HEK293 (cell line): Measurements from ENCODE around the gene PPP1R10.
A peak's percentile ranks its signal among the peaks of the same experiment; 100 is the strongest.

ENCODE experiments used
- BCL11A ChIP-seq: fragments of 450-650 bp; formaldehyde crosslinking; IDR thresholded peaks from 2 replicates; pipeline ENCODE4 v1.5.1; 2016; ENCODE audit warnings: low read depth, missing biosample characterization, missing genetic modification characterization
- GLI2 ChIP-seq: fragments of 450-650 bp; formaldehyde crosslinking; IDR thresholded peaks from 2 replicates; pipeline ENCODE4; 2017; ENCODE audit warnings: missing biosample characterization, missing genetic modification characterization, low read depth, borderline replicate concordance
- GLIS1 ChIP-seq: fragments of 450-650 bp; formaldehyde crosslinking; IDR thresholded peaks from 2 replicates; pipeline ENCODE4 v1.5.1; 2016; ENCODE audit warnings: missing biosample characterization, missing genetic modification characterization
- HOXC10 ChIP-seq: sonication (generic); formaldehyde crosslinking; IDR thresholded peaks from 2 replicates; pipeline ENCODE4 v1.8.1; 2023; ENCODE audit warnings: mild to moderate bottlenecking, missing genetic modification reagents
- KLF10 ChIP-seq: fragments of 450-650 bp; IDR thresholded peaks from 2 replicates; pipeline ENCODE4 v1.5.1; 2018; ENCODE audit warnings: missing biosample characterization, mild to moderate bottlenecking, missing genetic modification characterization
- OSR2 ChIP-seq: fragments of 450-650 bp; formaldehyde crosslinking; IDR thresholded peaks from 2 replicates; pipeline ENCODE4 v1.5.1; 2016; ENCODE audit warnings: missing biosample characterization, missing genetic modification characterization
- SP7 ChIP-seq: fragments of 450-650 bp; formaldehyde crosslinking; IDR thresholded peaks from 2 replicates; pipeline ENCODE4 v1.5.1; 2016; ENCODE audit warnings: missing biosample characterization, missing genetic modification characterization
- ZBTB1 ChIP-seq: fragments of 450-650 bp; formaldehyde crosslinking; IDR thresholded peaks from 2 replicates; pipeline ENCODE4 v1.5.1; 2016; ENCODE audit warnings: missing biosample characterization, missing genetic modification characterization
- ZBTB20 ChIP-seq: fragments of 450-650 bp; formaldehyde crosslinking; IDR thresholded peaks from 2 replicates; pipeline ENCODE4 v1.5.1; 2016; ENCODE audit warnings: missing biosample characterization, missing genetic modification characterization
- ZNF146 ChIP-seq: fragments of 450-650 bp; formaldehyde crosslinking; IDR thresholded peaks from 2 replicates; pipeline ENCODE4 v1.5.1; 2016; ENCODE audit warnings: missing biosample characterization, missing genetic modification characterization
- ZNF2 ChIP-seq: fragments of 450-650 bp; formaldehyde crosslinking; IDR thresholded peaks from 2 replicates; pipeline ENCODE4 v1.5.1; 2016; ENCODE audit warnings: missing biosample characterization, missing genetic modification characterization
- ZNF214 ChIP-seq: fragments of 450-650 bp; formaldehyde crosslinking; IDR thresholded peaks from 2 replicates; pipeline ENCODE4 v1.5.1; 2017; ENCODE audit warnings: missing biosample characterization, mild to moderate bottlenecking, missing genetic modification characterization, borderline replicate concordance
- ZNF335 ChIP-seq: fragments of 450-650 bp; formaldehyde crosslinking; conservative IDR thresholded peaks from 2 replicates; pipeline ENCODE4 v1.5.1; 2016; ENCODE audit warnings: missing biosample characterization, missing genetic modification characterization
- ZNF366 ChIP-seq: fragments of 450-650 bp; formaldehyde crosslinking; conservative IDR thresholded peaks from 2 replicates; pipeline ENCODE4 v1.5.1; 2016; ENCODE audit warnings: missing biosample characterization, missing genetic modification characterization
- ZNF394 ChIP-seq: fragments of 450-650 bp; formaldehyde crosslinking; IDR thresholded peaks from 2 replicates; pipeline ENCODE4 v1.5.1; 2016; ENCODE audit warnings: missing biosample characterization, missing genetic modification characterization, mild to moderate bottlenecking, moderate library complexity, borderline replicate concordance
- ZNF423 ChIP-seq: fragments of 450-650 bp; formaldehyde crosslinking; IDR thresholded peaks from 2 replicates; pipeline ENCODE4 v1.5.1; 2016; ENCODE audit warnings: missing biosample characterization, missing genetic modification characterization
- ZNF501 ChIP-seq: fragments of 450-650 bp; formaldehyde crosslinking; IDR thresholded peaks from 2 replicates; pipeline ENCODE4 v1.5.1; 2016; ENCODE audit warnings: missing biosample characterization, missing genetic modification characterization
- ZNF621 ChIP-seq: fragments of 450-650 bp; formaldehyde crosslinking; IDR thresholded peaks from 2 replicates; pipeline ENCODE4 v1.5.1; 2017; ENCODE audit warnings: missing biosample characterization, missing genetic modification characterization
- TF ChIP-seq, protein P1 (sequence below): sonication (generic); formaldehyde crosslinking; IDR thresholded peaks from 2 replicates; pipeline ENCODE4 v1.8.1; 2022; ENCODE audit warnings: mild to moderate bottlenecking, moderate library complexity, missing genetic modification reagents
- TF ChIP-seq, protein P2 (sequence below): fragments of 450-650 bp; formaldehyde crosslinking; IDR thresholded peaks from 2 replicates; pipeline ENCODE4 v1.5.1; 2016; ENCODE audit warnings: missing biosample characterization, missing genetic modification characterization
- TF ChIP-seq, protein P3 (sequence below): fragments of 450-650 bp; formaldehyde crosslinking; IDR thresholded peaks from 2 replicates; pipeline ENCODE4 v1.5.0; 2017; ENCODE audit warnings: missing biosample characterization, missing genetic modification characterization, borderline replicate concordance
- TF ChIP-seq, protein P4 (sequence below): fragments of 450-650 bp; formaldehyde crosslinking; IDR thresholded peaks from 2 replicates; pipeline ENCODE4 v1.5.1; 2016; ENCODE audit warnings: missing biosample characterization, missing genetic modification characterization
- TF ChIP-seq, protein P5 (sequence below): fragments of 450-650 bp; formaldehyde crosslinking; IDR thresholded peaks from 2 replicates; pipeline ENCODE4 v1.5.1; 2016; ENCODE audit warnings: missing biosample characterization, missing genetic modification characterization
- TF ChIP-seq, protein P6 (sequence below): fragments of 450-650 bp; formaldehyde crosslinking; IDR thresholded peaks from 2 replicates; pipeline ENCODE4 v1.5.1; 2016; ENCODE audit warnings: missing biosample characterization, missing genetic modification characterization
- TF ChIP-seq, protein P7 (sequence below): fragments of 450-650 bp; formaldehyde crosslinking; conservative IDR thresholded peaks from 2 replicates; pipeline ENCODE4 v1.5.1; 2016; ENCODE audit warnings: low read depth, missing biosample characterization, missing genetic modification characterization

Gene PPP1R10

DNA sequence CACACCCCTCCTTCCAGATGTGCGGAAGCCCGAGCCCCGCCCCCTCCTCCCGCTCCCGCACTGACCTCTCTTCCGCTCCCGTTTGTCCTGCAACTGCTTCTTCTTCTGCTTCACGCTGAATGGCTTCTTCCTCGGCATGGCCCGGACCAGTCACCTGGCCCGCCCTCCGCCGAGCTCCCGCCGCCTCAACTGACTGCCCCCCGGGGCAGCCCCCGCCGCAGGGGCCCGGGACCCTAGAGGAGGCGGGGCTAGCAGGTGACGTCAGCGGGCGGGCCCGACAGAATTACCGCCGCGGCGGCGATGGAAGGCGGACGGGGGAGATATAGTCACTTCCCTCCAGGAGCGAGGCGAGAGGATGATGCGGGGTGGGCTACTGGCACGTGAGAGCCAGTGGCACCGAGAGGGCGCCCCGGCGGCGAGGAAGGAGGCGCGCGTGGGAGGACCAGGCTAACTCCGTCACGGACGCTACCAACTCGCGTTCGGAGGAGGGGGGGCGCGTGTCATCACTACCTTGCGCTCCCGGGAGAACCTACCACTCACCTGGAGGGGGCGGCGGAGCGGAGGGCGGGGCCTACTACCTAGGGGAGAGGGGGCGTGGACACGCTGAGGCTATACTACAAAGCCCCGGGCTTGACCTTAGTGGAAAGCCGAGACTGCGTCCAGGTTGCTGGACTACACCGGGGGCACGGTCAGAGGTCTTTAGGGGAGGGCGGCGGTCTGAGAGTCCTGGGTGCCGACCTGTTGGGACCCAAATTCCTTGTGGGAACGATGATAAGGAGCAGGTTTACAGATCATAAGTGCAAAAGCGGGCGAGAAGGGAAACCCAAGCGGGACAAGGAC, 60.8 kb downstream of the PPP1R10 start, which contains the start of gene GNL1 (continued):
- TF ChIP-seq, protein P1, sequence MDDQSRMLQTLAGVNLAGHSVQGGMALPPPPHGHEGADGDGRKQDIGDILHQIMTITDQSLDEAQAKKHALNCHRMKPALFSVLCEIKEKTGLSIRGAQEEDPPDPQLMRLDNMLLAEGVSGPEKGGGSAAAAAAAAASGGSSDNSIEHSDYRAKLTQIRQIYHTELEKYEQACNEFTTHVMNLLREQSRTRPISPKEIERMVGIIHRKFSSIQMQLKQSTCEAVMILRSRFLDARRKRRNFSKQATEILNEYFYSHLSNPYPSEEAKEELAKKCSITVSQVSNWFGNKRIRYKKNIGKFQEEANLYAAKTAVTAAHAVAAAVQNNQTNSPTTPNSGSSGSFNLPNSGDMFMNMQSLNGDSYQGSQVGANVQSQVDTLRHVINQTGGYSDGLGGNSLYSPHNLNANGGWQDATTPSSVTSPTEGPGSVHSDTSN (CRISPR knock-in tag) = peak; percentile 89; the same call in 1 of the 2 replicates
- 0 out of 2 replicates have a peak, but pooled peaks have one; percentile 9 for TF ChIP-seq ZNF394 (tag by site-specific recombination)
- TF ChIP-seq SP7 = peak; percentile 78
- peak; percentile 64 for TF ChIP-seq ZNF423 (tag by site-specific recombination)
- TF ChIP-seq, protein P2, sequence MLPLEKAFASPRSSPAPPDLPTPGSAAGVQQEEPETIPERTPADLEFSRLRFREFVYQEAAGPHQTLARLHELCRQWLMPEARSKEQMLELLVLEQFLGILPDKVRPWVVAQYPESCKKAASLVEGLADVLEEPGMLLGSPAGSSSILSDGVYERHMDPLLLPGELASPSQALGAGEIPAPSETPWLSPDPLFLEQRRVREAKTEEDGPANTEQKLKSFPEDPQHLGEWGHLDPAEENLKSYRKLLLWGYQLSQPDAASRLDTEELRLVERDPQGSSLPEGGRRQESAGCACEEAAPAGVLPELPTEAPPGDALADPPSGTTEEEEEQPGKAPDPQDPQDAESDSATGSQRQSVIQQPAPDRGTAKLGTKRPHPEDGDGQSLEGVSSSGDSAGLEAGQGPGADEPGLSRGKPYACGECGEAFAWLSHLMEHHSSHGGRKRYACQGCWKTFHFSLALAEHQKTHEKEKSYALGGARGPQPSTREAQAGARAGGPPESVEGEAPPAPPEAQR (tag by site-specific recombination) = no peak
- TF ChIP-seq KLF10 = peak; percentile 77; the same call in 1 of the 2 replicates
- TF ChIP-seq BCL11A (tag by site-specific recombination) = peak; percentile 97
- 0 out of 2 replicates have a peak, but pooled peaks have one; percentile 43 for TF ChIP-seq ZNF2 (tag by site-specific recombination)
- TF ChIP-seq, protein P3, sequence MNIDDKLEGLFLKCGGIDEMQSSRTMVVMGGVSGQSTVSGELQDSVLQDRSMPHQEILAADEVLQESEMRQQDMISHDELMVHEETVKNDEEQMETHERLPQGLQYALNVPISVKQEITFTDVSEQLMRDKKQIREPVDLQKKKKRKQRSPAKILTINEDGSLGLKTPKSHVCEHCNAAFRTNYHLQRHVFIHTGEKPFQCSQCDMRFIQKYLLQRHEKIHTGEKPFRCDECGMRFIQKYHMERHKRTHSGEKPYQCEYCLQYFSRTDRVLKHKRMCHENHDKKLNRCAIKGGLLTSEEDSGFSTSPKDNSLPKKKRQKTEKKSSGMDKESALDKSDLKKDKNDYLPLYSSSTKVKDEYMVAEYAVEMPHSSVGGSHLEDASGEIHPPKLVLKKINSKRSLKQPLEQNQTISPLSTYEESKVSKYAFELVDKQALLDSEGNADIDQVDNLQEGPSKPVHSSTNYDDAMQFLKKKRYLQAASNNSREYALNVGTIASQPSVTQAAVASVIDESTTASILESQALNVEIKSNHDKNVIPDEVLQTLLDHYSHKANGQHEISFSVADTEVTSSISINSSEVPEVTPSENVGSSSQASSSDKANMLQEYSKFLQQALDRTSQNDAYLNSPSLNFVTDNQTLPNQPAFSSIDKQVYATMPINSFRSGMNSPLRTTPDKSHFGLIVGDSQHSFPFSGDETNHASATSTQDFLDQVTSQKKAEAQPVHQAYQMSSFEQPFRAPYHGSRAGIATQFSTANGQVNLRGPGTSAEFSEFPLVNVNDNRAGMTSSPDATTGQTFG (tag by site-specific recombination) = no peak
- TF ChIP-seq GLIS1 (tag by site-specific recombination) = peak; percentile 89
- TF ChIP-seq ZNF621 (tag by site-specific recombination) = no peak
- TF ChIP-seq, protein P4, sequence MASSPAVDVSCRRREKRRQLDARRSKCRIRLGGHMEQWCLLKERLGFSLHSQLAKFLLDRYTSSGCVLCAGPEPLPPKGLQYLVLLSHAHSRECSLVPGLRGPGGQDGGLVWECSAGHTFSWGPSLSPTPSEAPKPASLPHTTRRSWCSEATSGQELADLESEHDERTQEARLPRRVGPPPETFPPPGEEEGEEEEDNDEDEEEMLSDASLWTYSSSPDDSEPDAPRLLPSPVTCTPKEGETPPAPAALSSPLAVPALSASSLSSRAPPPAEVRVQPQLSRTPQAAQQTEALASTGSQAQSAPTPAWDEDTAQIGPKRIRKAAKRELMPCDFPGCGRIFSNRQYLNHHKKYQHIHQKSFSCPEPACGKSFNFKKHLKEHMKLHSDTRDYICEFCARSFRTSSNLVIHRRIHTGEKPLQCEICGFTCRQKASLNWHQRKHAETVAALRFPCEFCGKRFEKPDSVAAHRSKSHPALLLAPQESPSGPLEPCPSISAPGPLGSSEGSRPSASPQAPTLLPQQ (tag by site-specific recombination) = peak; percentile 89
- TF ChIP-seq ZBTB20 = peak; percentile 83
- TF ChIP-seq ZNF214 (tag by site-specific recombination) = no peak
- TF ChIP-seq ZBTB1 (tag by site-specific recombination) = no peak
- TF ChIP-seq ZNF366 (tag by site-specific recombination) = peak; percentile 68; the same call in 1 of the 2 replicates
- TF ChIP-seq, protein P5, sequence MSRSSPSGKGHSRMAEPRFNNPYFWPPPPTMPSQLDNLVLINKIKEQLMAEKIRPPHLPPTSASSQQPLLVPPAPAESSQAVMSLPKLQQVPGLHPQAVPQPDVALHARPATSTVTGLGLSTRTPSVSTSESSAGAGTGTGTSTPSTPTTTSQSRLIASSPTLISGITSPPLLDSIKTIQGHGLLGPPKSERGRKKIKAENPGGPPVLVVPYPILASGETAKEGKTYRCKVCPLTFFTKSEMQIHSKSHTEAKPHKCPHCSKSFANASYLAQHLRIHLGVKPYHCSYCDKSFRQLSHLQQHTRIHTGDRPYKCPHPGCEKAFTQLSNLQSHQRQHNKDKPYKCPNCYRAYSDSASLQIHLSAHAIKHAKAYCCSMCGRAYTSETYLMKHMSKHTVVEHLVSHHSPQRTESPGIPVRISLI = no peak
- TF ChIP-seq GLI2 (tag by site-specific recombination) = no peak
- peak; percentile 4; the same call in 1 of the 2 replicates for TF ChIP-seq ZNF146 (tag by site-specific recombination)
- TF ChIP-seq ZNF501 (tag by site-specific recombination) = peak; percentile 92; the same call in 1 of the 2 replicates
- peak; percentile 84 for TF ChIP-seq OSR2 (tag by site-specific recombination)
- peak; percentile 82 for TF ChIP-seq ZNF335
- TF ChIP-seq, protein P6, sequence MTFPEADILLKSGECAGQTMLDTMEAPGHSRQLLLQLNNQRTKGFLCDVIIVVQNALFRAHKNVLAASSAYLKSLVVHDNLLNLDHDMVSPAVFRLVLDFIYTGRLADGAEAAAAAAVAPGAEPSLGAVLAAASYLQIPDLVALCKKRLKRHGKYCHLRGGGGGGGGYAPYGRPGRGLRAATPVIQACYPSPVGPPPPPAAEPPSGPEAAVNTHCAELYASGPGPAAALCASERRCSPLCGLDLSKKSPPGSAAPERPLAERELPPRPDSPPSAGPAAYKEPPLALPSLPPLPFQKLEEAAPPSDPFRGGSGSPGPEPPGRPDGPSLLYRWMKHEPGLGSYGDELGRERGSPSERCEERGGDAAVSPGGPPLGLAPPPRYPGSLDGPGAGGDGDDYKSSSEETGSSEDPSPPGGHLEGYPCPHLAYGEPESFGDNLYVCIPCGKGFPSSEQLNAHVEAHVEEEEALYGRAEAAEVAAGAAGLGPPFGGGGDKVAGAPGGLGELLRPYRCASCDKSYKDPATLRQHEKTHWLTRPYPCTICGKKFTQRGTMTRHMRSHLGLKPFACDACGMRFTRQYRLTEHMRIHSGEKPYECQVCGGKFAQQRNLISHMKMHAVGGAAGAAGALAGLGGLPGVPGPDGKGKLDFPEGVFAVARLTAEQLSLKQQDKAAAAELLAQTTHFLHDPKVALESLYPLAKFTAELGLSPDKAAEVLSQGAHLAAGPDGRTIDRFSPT (tag by site-specific recombination) = peak; percentile 85
- TF ChIP-seq HOXC10 (CRISPR knock-in tag) = peak; percentile 42; the same call in 1 of the 2 replicates
- TF ChIP-seq, protein P7, sequence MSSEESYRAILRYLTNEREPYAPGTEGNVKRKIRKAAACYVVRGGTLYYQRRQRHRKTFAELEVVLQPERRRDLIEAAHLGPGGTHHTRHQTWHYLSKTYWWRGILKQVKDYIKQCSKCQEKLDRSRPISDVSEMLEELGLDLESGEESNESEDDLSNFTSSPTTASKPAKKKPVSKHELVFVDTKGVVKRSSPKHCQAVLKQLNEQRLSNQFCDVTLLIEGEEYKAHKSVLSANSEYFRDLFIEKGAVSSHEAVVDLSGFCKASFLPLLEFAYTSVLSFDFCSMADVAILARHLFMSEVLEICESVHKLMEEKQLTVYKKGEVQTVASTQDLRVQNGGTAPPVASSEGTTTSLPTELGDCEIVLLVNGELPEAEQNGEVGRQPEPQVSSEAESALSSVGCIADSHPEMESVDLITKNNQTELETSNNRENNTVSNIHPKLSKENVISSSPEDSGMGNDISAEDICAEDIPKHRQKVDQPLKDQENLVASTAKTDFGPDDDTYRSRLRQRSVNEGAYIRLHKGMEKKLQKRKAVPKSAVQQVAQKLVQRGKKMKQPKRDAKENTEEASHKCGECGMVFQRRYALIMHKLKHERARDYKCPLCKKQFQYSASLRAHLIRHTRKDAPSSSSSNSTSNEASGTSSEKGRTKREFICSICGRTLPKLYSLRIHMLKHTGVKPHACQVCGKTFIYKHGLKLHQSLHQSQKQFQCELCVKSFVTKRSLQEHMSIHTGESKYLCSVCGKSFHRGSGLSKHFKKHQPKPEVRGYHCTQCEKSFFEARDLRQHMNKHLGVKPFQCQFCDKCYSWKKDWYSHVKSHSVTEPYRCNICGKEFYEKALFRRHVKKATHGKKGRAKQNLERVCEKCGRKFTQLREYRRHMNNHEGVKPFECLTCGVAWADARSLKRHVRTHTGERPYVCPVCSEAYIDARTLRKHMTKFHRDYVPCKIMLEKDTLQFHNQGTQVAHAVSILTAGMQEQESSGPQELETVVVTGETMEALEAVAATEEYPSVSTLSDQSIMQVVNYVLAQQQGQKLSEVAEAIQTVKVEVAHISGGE (tag by site-specific recombination) = peak; percentile 15
